SK-N-SH (cell line): ENCODE measurements around the gene CDH15. TPM values are rescaled to one million over a fixed set of nuclear protein-coding genes. Genes with fewer than 3 reads are reported as not detected.
A peak's percentile ranks its signal among the peaks of the same experiment; 100 is the strongest.
"Not testable (repeated sequence)": the region's sequence is repeated elsewhere in the genome, so short reads cannot be mapped to it uniquely, and the experiment has no call there.

Experiments
- CTCF ChIA-PET: fragments of 300-600, 350-600 bp; formaldehyde crosslinking; extraction: SDS; loops from one replicate; lab custom pipeline; 2021; lab: Yijun Ruan, JAX
- POLR2A ChIA-PET: fragments of 350-600 bp; sonication (Branson Sonifier 250); formaldehyde crosslinking; extraction: SDS; loops from one replicate; lab custom pipeline; 2020; ENCODE audit warnings: antibody characterized with exemption, inconsistent platforms; lab: Yijun Ruan, JAX
- DNase-seq: peaks from one replicate; pipeline ENCODE4 v3.0.0; 2012
- H2AFZ ChIP-seq: fragments of 200-600 bp; sonication (generic); 2 replicates; pipeline ENCODE4 v1.8.1; 2016; ENCODE audit warnings: antibody characterized with exemption, mild to moderate bottlenecking, low read depth
- H3F3A ChIP-seq: fragments of 200-600 bp; sonication (generic); replicated peaks from 2 replicates; pipeline ENCODE3; 2016; ENCODE audit warnings: antibody characterized with exemption, mild to moderate bottlenecking; ENCODE audit not compliant: insufficient read depth
- H3K27ac ChIP-seq, 2 experiments: fragments of 200-500 bp in 1 of 2; fragments of 200-600 bp in 1 of 2; sonication (Bioruptor generic) in 1 of 2; sonication (generic), shearing (Covaris generic) in 1 of 2; 2 replicates each; pipeline versions ENCODE4 v1.5.1 to v1.6.1; 2014 to 2016; ENCODE audit warnings: low read depth in 2 of 2, inconsistent platforms in 1 of 2, low read length in 1 of 2, mild to moderate bottlenecking in 1 of 2, mixed read lengths in 1 of 2
- H3K27me3 ChIP-seq: fragments of 200-600 bp; sonication (generic), shearing (Covaris generic); 2 replicates; pipeline ENCODE4 v1.6.1; 2016; ENCODE audit warnings: mixed run types; ENCODE audit not compliant: insufficient read depth
- H3K36me3 ChIP-seq, 2 experiments: fragments of 200-500 bp in 1 of 2; fragments of 200-600 bp in 1 of 2; sonication (Bioruptor generic) in 1 of 2; sonication (generic) in 1 of 2; replicated peaks in 1 of 2; 2 replicates each; pipeline versions ENCODE3 to v1.5.1; 2014 to 2016; ENCODE audit warnings: low read length in 1 of 2, mild to moderate bottlenecking in 1 of 2; ENCODE audit not compliant: insufficient read depth in 2 of 2, control insufficient read depth in 1 of 2
- H3K4me1 ChIP-seq, 2 experiments: fragments of 200-500 bp in 1 of 2; fragments of 200-600 bp in 1 of 2; sonication (Bioruptor generic) in 1 of 2; sonication (generic), shearing (Covaris generic) in 1 of 2; 2 replicates each; pipeline versions ENCODE4 v1.5.1 to v1.6.1; 2014 to 2016; ENCODE audit warnings: low read depth in 1 of 2, low read length in 1 of 2, mixed run types in 1 of 2; ENCODE audit not compliant: insufficient read depth in 2 of 2, control insufficient read depth in 1 of 2
- H3K4me2 ChIP-seq: fragments of 200-600 bp; sonication (generic), shearing (Covaris generic); 2 replicates; pipeline ENCODE4 v1.6.1; 2017; ENCODE audit warnings: mixed run types
- H3K4me3 ChIP-seq, 2 experiments: fragments of 200-500 bp in 1 of 2; fragments of 200-600 bp in 1 of 2; sonication (Bioruptor generic) in 1 of 2; sonication (generic), shearing (Covaris generic) in 1 of 2; 2 replicates each; pipeline versions ENCODE4 v1.5.1 to v1.8.1; 2014 to 2016; ENCODE audit warnings: low read depth in 2 of 2, inconsistent platforms in 1 of 2, low read length in 1 of 2, mild to moderate bottlenecking in 1 of 2, mixed read lengths in 1 of 2, moderate library complexity in 1 of 2
- H3K79me2 ChIP-seq: fragments of 200-600 bp; sonication (generic); 2 replicates; pipeline ENCODE4 v1.8.1; 2017; ENCODE audit warnings: mild to moderate bottlenecking; ENCODE audit not compliant: insufficient read depth
- H3K9ac ChIP-seq: fragments of 200-600 bp; sonication (generic); 2 replicates; pipeline ENCODE4 v1.6.1; 2017; ENCODE audit warnings: mixed run types
- H3K9me2 ChIP-seq: fragments of 200-600 bp; sonication (generic); 2 replicates; pipeline ENCODE4 v1.6.1; 2017; ENCODE audit warnings: mixed run types
- H3K9me3 ChIP-seq: fragments of 200-600 bp; sonication (generic); 2 replicates; pipeline ENCODE4 v1.6.1; 2017; ENCODE audit warnings: mixed run types, mild to moderate bottlenecking, moderate library complexity
- H4K20me1 ChIP-seq: fragments of 200-600 bp; sonication (generic); 2 replicates; pipeline ENCODE4 v1.6.1; 2017; ENCODE audit warnings: mild to moderate bottlenecking, mixed run types; ENCODE audit not compliant: insufficient read depth
- CHD2 ChIP-seq: fragments of 150-350 bp; IDR thresholded peaks from 2 replicates; pipeline ENCODE4 v1.6.1; 2018; ENCODE audit warnings: low read length; ENCODE audit not compliant: partially characterized antibody
- CTCF ChIP-seq: fragments of 200-600 bp; sonication (generic); IDR thresholded peaks from 2 replicates; pipeline ENCODE4 v1.6.1; 2017; ENCODE audit warnings: antibody characterized with exemption, mild to moderate bottlenecking, moderate library complexity
- ELF1 ChIP-seq: IDR thresholded peaks from 2 replicates; pipeline ENCODE4 v1.4.0; 2012
- FOSL2 ChIP-seq: IDR thresholded peaks from 2 replicates; pipeline ENCODE4 v1.4.0; 2012; ENCODE audit warnings: low read depth, mild to moderate bottlenecking, moderate library complexity, borderline replicate concordance
- FOXM1 ChIP-seq: IDR thresholded peaks from 2 replicates; pipeline ENCODE4 v1.4.0; 2012; ENCODE audit warnings: low read depth, mild to moderate bottlenecking
- GABPA ChIP-seq: IDR thresholded peaks from 2 replicates; pipeline ENCODE4 v1.4.0; 2012; ENCODE audit warnings: low read depth, mild to moderate bottlenecking
- GATA2 ChIP-seq: sonication (generic); formaldehyde crosslinking; IDR thresholded peaks from 2 replicates; pipeline ENCODE4 v1.5.0; 2020; ENCODE audit warnings: mild to moderate bottlenecking, missing genetic modification reagents
- MAX ChIP-seq: IDR thresholded peaks from 2 replicates; pipeline ENCODE4 v1.4.0; 2012; ENCODE audit warnings: low read depth
- MXI1 ChIP-seq: IDR thresholded peaks from 2 replicates; pipeline ENCODE4 v1.6.1; 2012; ENCODE audit warnings: mild to moderate bottlenecking, low read depth, low read length, improper control_type of control experiment
- NFIC ChIP-seq: IDR thresholded peaks from 2 replicates; pipeline ENCODE4 v1.4.0; 2012; ENCODE audit warnings: borderline replicate concordance
- PBX3 ChIP-seq: IDR thresholded peaks from 2 replicates; pipeline ENCODE4; 2012
- POLR2AphosphoS5 ChIP-seq: IDR thresholded peaks from 2 replicates; pipeline ENCODE4 v1.6.1; 2012; ENCODE audit warnings: low read depth, low read length
- REST ChIP-seq: IDR thresholded peaks from 2 replicates; pipeline ENCODE4 v1.6.1; 2012; ENCODE audit warnings: mild to moderate bottlenecking, low read depth, low read length, moderate library complexity
- RFX5 ChIP-seq: IDR thresholded peaks from 2 replicates; pipeline ENCODE4 v1.6.1; 2012; ENCODE audit warnings: mild to moderate bottlenecking, improper control_type of control experiment, low read length
- SIN3A ChIP-seq: IDR thresholded peaks from 2 replicates; pipeline ENCODE4 v1.6.1; 2012; ENCODE audit warnings: low read depth, mild to moderate bottlenecking, low read length, moderate library complexity, borderline replicate concordance
- TEAD4 ChIP-seq: IDR thresholded peaks from 2 replicates; pipeline ENCODE4 v1.4.0; 2012; ENCODE audit warnings: mild to moderate bottlenecking, borderline replicate concordance; ENCODE audit not compliant: insufficient read depth
- YY1 ChIP-seq: IDR thresholded peaks from 2 replicates; pipeline ENCODE4 v1.4.0; 2012; ENCODE audit warnings: low read depth, mild to moderate bottlenecking
- WGBS: methylation state at CpG from one replicate; pipeline ENCODE4 v1.1.6; 2017; ENCODE audit warnings: low lambda C conversion rate; 5-methylcytosine and 5-hydroxymethylcytosine counted together
- polyA plus RNA-seq, 3 experiments: library from polyadenylated mRNA; depleted of rRNA; stranded (reverse); fragments of >200 nt; gene quantifications; 2 replicates each; pipeline ENCODE4 v1.2.3, GENCODE V29; 2012

Gene CDH15
- polyA plus RNA-seq, 1 of the 3 experiments (the other 2 are of a cell fraction) = 0.03 TPM

- H3F3A ChIP-seq, H3K79me2 ChIP-seq, H3K9me3 ChIP-seq, H3K27me3 ChIP-seq, H3K27ac ChIP-seq, H4K20me1 ChIP-seq, H3K9me2 ChIP-seq, H3K36me3 ChIP-seq, H2AFZ ChIP-seq: not testable (repeated sequence)
- WGBS = 2% methylated on average over 40 of the region's 63 CpGs
- Histone ChIP-seq H3K9ac (peak overlapping the region; percentile 36; the same call in 1 of the 2 replicates), H3K4me3 (peak overlapping the region; percentile 42 to 56), H3K4me2 (peak overlapping the region; percentile 94), H3K4me1 (peaks cover 0 to 15% of the 10 kb centered on the region in 2 experiments; a peak in 1 of 4 replicates)
- CTCF ChIA-PET = interaction anchor here (1.3 kb wide), 1 partner anchor 19 kb away, joined by 3 read pairs; no protein-coding TSS in a partner anchor
- 0 out of 2 replicates have a peak, but pooled peaks have one; percentile 11 for TF ChIP-seq MAX
- POLR2A ChIA-PET = interaction anchor here (0.6 kb wide), 1 partner anchor 193 kb away, joined by 8 read pairs; no protein-coding TSS in a partner anchor
- peak; percentile 87 for DNase-seq
Measured at GRCh38 chr16:89192186-89192955, 20.8 kb downstream of the CDH15 start.

- 5% methylated on average over 37 of the region's 39 CpGs for WGBS
- Histone ChIP-seq H3K4me3 (peak overlapping the region in 1 of 2 experiments; percentile 19; a peak in 1 of 4 replicates), H4K20me1 (no peaks in the 10 kb centered on the region), H3K9me2 (no peaks in the 10 kb centered on the region), H3K36me3 (no peaks in the 10 kb centered on the region), H3K9ac (no peak overlapping the region), H3K79me2 (no peaks in the 10 kb centered on the region), H3K9me3 (no peaks in the 10 kb centered on the region), H3F3A (peaks cover 3% of the 10 kb centered on the region), H3K27ac (no peak overlapping the region), H3K27me3 (peaks cover 8% of the 10 kb centered on the region; the same call in 1 of the 2 replicates), H3K4me2 (peak overlapping the region; percentile 52; the same call in 1 of the 2 replicates), H3K4me1 (peaks cover 0 to 15% of the 10 kb centered on the region in 2 experiments; a peak in 1 of 4 replicates), H2AFZ (no peak overlapping the region)
- POLR2A ChIA-PET = interaction anchor here (0.6 kb wide), 1 partner anchor 192 kb away, joined by 8 read pairs; no protein-coding TSS in a partner anchor
- CTCF ChIA-PET = interaction anchor here (1.3 kb wide), 1 partner anchor 18 kb away, joined by 3 read pairs; no protein-coding TSS in a partner anchor
- peak; percentile 88 for DNase-seq
- TF ChIP-seq MAX (no peak), NFIC (no peak), POLR2AphosphoS5 (no peak), FOSL2 (no peak), FOXM1 (no peak), REST (no peak), MXI1 (no peak), RFX5 (no peak), TEAD4 (no peak), GABPA (no peak), SIN3A (no peak), GATA2 (CRISPR knock-in tag) (no peak), PBX3 (no peak), CHD2 (no peak), YY1 (no peak), CTCF (no peak), ELF1 (no peak)
Measured at GRCh38 chr16:89192956-89193575, 21.5 kb downstream of the CDH15 start.
